GM12892 (cell line): ENCODE measurements around the gene ZBTB7B.
"Not testable (repeated sequence)": the region's sequence is repeated elsewhere in the genome, so short reads cannot be mapped to it uniquely, and the experiment has no call there.

Source experiments
- POLR2A ChIP-seq: IDR thresholded peaks from 2 replicates; pipeline ENCODE4 v1.6.1; 2011; ENCODE audit warnings: low read depth, low read length, control low read depth
- POLR2AphosphoS5 ChIP-seq: IDR thresholded peaks from 2 replicates; pipeline ENCODE4 v1.6.1; 2011; ENCODE audit warnings: low read depth, low read length, control low read depth

GRCh38 chr1:154977762-154978161 lies 24.8 kb upstream of the ZBTB7B start:
- TF ChIP-seq POLR2A, POLR2AphosphoS5: not testable (repeated sequence)
